Activated CD4-positive, alpha-beta T cell treated with anti-CD3 and anti-CD28 coated beads, Interleukin-2, amount 10 ng/mL, durations not matched to agents 7 days and 5 days (primary cell): Measurements from ENCODE around the gene AKR1B1. TPM values are rescaled to one million over a fixed set of nuclear protein-coding genes. Genes with fewer than 3 reads are reported as not detected.

Experiments
- total RNA-seq, 2 experiments: library from RNA; stranded (reverse); gene quantifications; one replicate each; pipeline ENCODE4 v1.2.3, GENCODE V29; 2021

The AKR1B1 gene
- total RNA-seq, 2 experiments from 2014 or later, result 98.1 to 106 TPM

Other genes starting within 250 kb of the AKR1B1 start
- gene SLC35B4, start 142.2 kb downstream of the AKR1B1 start, total RNA-seq, result 10 to 100 TPM; 15.2 to 18.4 TPM
- gene AKR1B10, start 68.5 kb upstream of the AKR1B1 start, total RNA-seq, result not detected
- gene AKR1B15, start 90.0 kb upstream of the AKR1B1 start, total RNA-seq, result not detected
- 10 to 100 TPM; 14.6 to 15.5 TPM for gene BPGM, start 187.8 kb upstream of the AKR1B1 start, total RNA-seq